GM12874 (cell line): ENCODE measurements around the gene B2M.

Experiments used
- TF ChIP-seq, protein P1 (sequence below): IDR thresholded peaks from 2 replicates; pipeline ENCODE4 v1.5.1; 2011; ENCODE audit warnings: low read depth, mild to moderate bottlenecking, control low read depth, low read length, moderate library complexity; ENCODE audit not compliant: insufficient read depth

B2M gene

DNA sequence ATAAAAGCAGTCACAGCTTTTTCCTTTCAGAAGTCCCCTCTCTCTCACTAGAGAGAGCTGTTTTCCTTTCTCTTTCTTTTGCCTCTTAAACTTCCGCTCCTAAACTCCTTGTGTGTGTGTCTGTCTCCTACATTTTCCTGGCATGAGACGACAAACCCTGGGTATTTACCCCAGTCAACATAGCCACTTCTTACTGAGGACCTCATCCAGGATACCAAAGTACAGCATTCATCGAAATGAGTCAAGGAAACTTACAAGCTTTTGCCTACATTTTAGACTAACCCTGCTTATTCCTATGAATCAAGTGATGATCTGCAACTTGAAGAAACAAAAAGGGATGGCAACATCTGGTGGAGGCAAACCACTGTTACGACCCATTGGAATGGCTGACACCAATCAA is 16.9 kb upstream of the B2M start:
- TF ChIP-seq, protein P1, sequence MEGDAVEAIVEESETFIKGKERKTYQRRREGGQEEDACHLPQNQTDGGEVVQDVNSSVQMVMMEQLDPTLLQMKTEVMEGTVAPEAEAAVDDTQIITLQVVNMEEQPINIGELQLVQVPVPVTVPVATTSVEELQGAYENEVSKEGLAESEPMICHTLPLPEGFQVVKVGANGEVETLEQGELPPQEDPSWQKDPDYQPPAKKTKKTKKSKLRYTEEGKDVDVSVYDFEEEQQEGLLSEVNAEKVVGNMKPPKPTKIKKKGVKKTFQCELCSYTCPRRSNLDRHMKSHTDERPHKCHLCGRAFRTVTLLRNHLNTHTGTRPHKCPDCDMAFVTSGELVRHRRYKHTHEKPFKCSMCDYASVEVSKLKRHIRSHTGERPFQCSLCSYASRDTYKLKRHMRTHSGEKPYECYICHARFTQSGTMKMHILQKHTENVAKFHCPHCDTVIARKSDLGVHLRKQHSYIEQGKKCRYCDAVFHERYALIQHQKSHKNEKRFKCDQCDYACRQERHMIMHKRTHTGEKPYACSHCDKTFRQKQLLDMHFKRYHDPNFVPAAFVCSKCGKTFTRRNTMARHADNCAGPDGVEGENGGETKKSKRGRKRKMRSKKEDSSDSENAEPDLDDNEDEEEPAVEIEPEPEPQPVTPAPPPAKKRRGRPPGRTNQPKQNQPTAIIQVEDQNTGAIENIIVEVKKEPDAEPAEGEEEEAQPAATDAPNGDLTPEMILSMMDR, result no peak

DNA sequence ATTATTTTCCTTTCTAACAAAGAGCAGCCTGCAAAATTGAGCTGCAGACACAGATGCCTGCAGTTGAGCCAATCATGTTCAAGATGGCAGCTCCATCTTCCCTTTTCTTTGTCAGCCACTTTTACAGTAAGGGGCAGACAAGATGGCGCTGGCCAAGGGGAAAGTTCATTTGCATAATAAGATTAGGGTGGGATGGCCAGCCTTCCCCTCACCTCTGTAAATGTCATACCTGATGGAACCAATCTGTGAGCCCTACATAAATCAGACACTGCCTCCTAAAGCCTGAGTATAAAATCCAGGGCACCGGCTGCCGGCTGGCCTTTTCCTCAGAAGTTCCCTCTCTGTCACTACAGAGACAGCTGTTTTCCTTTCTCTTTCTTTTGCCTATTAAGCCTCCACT is 16.0 kb upstream of the B2M start:
- TF ChIP-seq, protein P1, result no peak

DNA sequence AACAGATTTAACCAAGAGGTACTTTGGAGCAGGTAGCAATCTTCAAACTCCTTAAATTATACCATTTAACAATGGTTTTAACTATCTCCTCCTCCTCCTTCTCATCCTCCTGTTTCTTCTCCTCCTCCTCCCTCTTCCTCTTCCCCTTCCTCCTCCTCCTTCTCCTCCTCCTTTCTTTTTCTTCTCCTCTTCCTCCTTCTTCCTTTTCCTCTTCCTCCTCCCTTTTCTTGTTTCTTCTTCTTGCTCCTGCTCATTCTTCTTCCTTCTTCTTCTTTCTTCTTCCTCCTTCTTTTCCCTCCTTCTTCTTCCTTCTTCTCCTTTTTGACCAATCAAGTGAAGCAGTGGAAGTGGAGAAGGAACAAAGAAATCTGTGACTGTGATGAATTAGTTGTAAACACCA is 14.3 kb upstream of the B2M start:
- TF ChIP-seq, protein P1, result no peak

DNA sequence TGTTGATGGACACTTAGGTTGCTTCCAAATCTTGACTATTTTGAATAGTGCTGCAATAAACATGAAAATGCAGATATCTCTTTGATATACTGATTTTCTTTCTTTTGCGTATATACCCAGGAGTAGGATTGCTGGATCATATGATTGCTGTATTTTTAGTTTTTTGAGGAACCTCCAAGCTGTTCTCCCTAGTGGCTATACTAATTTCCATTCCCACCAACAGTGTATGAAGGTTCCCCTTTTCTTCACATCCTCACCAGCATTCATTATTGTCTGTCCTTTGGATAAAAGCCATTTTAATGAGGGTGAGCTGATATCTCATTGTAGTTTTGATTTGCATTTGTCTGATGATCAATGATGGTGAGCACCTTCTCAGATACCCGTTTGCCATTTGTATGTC is 12.7 kb upstream of the B2M start:
- TF ChIP-seq, protein P1, result no peak

DNA sequence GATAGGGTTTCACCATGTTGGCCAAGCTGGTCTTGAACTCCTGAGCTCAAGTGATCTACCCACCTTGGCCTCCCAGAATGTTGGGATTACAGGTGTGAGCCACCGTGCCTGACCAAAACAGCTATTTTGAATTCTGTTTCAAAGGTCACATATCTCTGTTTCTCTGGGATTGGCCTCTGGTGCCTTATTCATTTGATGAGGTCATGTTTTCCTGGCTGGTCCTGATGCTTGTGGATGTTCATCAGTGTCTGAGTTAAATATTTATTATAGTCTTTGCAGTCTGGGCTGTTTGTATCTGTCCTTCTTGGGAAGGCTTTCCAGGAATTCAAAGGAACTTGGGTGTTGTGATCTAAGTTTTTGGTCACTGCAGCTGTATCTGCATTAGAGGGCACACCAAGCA is 5.3 kb upstream of the B2M start:
- TF ChIP-seq, protein P1, result no peak

DNA sequence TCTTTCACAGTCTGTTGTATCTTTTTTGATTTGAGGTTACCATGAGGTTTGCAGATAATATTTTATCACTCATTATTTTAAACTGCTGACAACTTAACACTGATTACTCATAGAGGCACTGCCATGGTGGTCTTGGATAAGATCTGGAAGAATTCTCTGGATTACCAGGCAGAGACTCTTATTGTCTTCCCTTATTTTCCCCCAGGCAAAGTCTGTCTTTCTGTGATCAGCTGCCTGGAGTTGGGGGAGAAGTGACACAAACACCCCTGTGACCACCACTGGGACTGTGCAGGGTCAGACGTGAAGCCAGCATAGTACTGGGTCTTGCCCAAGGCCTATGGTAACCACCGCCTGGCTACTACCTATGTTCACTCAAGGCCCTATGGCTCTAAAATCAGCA is 4.9 kb upstream of the B2M start:
- TF ChIP-seq, protein P1, result no peak

DNA sequence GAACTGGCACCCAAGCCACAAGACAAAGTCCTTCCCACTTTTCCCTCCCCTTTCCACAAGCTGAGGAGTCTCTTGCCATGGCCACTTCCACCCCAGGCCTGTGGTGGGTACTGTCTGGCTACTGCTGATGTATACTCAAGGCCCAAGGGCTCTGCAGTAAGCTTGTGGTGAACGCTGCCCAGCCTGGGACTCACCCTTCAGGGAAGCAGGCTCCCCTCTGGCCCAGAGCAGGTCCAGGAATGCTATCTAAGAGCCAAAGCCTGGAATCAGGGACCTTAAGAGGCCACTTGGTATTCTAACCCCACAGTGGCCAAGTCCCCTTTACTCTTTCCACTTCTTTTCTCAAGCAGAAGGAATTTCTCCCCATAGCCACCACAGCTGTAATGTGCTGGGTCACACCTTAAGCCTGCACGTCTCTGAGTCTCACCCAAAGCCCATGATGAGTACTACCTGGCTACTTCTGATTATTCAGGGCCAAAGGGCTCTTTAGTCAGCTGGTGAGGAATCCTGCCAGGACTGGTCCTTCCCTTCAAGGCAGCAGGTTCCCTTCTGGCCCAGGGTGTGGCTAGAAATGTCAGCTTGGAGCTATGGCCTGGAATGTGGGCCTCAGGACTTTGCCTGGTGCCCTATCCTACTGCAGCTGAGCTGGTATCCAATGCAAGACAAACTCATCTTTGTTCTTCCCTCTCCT is 4.2 kb upstream of the B2M start:
- TF ChIP-seq, protein P1, result no peak
